Left lobe of liver (tissue), 2 donors: ENCODE data around the gene ANAPC5. TPM values are rescaled to one million over a fixed set of nuclear protein-coding genes. Genes with fewer than 3 reads are reported as not detected.
A peak's percentile ranks its signal among the peaks of the same experiment; 100 is the strongest.
"Not testable (repeated sequence)": the region's sequence is repeated elsewhere in the genome, so short reads cannot be mapped to it uniquely, and the experiment has no call there.

ENCODE experiments used
- ATAC-seq: fragments of 200-7000 bp; cut with Tn5 transposase; one replicate; pipeline ENCODE4 v1.9.1; 2020; ENCODE audit warnings: mild to moderate bottlenecking, moderate library complexity
- DNase-seq: peaks from one replicate; pipeline ENCODE4 v3.0.0-alpha.2; 2020; ENCODE audit warnings: low spot score
- total RNA-seq: library from RNA; stranded (reverse); gene quantifications from one replicate; pipeline ENCODE4 v1.2.1, GENCODE V29; 2021
- donor health status: DM: no; HTN: no; CAD: no; lungs with moderate emphysema.
- donor health status: DM: no; HTN: yes; CAD: no.

The ANAPC5 gene
- total RNA-seq, 1 donor from 2014 or later = 43.4 TPM

DNA sequence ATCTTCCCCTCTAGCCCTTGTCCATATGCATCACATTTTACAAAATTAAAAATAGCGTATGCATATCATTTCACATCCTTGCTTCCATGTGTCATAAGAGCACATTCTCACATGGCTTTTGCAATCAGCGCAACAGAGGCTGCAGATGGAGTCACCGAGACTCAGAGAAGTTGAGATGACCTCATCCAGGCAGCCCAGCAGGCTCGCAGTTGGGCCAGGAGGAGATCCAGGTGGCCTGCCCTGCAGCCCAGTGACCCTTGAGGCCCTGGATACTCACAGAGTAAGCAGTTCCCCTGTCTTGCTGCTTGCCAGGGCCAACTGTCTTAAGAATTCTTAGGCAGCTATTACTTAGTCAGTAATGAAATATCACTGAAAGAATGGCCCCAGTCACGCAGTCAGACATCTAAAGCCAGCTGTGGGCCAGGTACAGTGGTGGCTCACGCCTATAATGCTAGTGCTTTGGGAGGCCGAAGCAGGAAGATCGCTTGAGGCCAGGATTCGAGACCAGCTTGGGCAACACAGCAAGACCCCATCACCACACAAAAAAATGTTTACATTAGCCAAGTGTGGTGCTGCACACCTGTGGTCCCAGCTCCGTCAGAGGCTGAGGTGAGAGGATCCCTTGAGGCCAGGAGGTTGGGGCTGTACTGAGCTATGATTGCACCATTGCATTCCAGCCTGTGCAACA, 64.8 kb downstream of the ANAPC5 start:
- no peak for ATAC-seq
- DNase-seq = no peak

DNA sequence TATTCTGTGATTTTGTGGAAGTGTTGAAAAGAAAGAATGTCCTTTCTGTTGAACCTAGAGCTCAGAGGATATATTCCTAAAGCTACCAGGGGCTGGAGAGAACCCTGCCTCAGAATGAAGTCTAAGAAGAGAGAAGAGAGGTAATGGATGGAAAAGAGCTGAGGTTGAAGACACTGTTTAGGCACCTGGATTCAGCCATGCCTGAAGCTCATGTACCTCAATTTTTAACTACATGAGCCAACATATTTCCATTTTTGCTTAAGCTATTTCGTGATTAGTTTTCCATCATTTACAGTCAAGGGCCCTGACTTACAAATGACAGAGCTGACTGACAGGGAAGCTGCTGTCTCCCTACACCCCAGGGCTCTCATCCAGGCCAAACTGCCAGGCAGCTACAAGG, 66.4 kb downstream of the ANAPC5 start:
- DNase-seq = no peak
- no peak for ATAC-seq

DNA sequence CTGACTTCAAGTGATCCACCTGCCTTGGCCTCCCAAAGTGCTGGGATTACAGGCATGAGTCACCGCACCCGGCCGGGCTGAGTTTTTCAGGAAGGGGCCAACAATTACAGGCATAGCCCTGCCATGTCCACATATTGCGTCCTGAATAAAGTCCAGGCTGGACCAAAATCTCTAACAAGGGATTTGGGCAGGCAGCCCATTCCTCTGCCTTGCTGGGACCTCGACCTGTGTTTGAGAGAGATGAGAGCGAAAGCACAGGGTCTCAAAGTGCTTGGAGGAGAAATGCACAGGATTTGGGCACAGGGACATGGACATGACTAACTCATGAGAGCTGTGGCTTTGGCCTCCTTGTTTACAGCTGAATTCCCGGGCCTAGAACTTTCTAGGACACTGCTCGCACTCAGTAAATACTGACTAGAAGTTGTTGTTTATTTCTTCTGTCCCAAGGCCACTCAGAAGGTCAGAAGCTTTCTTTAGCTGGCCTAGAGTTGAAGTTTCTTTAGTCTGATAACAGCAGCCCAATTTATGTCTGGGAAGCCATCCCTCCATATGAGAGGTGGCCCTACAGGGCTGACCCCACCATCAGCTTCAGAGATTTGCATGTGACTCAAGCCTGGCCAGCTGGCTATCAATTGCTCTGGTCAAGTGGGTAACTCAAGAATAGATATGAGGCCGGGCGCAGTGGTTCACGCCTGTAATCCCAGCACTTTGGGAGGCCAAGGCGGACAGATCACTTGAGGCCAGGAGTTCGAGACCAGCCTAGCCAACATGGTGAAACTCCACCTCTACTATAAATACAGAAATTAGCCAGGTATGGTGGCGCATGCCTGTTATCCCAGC, 67.4 kb downstream of the ANAPC5 start:
- ATAC-seq (peak; percentile 81), DNase-seq (peak; percentile 85)

DNA sequence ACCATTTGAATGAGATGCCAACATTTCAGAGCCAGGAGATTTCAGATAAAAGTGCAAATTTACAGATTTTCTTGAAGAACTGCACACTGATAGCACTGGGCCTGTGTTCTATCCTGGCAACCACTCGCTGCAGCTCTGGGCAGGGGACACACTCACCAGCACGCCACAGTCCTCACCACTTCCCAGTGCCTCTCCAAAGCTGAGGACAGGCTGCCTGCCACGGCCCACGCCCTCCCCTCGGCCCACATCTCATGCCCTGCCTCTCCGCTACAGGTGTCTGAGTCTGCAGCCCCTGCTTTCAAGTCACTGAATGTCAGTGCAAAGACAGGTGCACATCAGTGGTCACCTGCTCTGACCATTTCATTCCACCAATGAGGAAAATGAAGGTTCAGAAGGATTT, 68.4 kb downstream of the ANAPC5 start:
- ATAC-seq (no peak), DNase-seq (no peak)

DNA sequence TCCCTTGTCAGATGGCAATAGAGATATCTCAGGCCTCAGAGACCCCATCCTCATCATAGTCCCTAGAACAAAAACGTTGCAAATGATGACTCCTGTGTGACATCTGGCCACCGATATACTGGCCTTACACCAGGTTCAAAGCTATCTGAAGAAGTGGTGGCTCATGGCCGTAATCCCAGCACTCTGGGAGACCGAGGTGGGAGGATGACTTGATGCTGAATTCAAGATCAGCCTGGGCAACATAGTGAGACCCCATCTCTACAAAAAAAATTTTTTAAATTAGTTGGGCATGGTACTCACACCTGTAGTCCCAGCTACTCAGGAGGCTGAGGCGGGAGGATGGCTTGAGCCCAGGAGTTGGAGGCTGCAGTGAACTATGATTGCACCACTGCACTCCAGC, 68.8 kb downstream of the ANAPC5 start:
- ATAC-seq (no peak), DNase-seq (no peak)

DNA sequence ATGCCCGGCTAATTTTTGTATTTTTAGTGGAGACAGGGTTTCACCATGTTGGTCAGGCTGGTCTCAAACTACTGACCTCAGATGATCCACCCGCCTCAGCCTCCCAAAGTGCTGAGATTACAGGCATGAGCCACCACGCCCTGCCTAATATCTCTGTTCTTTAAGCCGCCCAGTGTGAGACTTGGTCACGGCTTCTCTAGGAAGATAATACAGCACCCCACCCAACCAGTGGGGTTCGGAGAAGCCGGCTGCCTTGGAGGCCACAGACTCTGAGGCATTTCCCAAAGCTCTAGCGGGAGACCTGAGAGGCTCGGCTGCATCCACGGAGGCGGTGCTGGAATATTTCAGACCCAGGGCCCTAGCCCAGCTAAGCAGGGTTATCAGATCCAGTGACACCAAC, 69.3 kb downstream of the ANAPC5 start:
- not testable (repeated sequence) for DNase-seq, ATAC-seq

DNA sequence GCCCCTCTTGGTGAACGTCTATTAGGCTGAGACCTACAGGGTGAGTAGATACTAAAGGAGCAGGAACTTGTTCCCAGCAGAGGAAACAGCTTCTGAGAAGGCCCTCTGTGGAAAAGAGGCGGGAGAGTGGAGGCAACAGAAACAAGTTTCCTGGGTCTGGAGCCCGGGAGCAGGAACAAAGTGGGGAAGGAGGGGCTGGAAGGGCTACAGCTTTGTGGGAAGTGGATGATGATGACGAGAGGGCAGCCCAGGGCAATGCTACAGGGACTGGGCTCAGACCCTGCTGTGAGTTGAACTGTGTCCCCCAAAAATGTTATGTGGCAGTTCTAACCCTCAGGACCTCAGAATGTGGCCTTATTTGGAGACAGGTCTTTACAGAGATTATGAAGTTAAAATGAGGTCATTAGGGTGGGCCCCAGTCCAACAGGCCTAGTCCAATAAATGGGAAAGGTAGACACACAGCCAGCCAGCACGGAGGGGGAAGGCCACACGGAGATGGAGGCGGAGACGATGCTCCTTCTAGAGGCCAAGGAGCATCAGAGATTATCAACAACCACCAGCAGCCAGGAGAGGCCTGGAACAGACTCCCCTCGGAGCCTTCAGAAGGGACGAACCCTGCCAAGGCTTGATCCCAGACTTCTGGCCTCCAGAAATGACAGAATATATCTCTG, 70.0 kb downstream of the ANAPC5 start:
- DNase-seq = no peak

DNA sequence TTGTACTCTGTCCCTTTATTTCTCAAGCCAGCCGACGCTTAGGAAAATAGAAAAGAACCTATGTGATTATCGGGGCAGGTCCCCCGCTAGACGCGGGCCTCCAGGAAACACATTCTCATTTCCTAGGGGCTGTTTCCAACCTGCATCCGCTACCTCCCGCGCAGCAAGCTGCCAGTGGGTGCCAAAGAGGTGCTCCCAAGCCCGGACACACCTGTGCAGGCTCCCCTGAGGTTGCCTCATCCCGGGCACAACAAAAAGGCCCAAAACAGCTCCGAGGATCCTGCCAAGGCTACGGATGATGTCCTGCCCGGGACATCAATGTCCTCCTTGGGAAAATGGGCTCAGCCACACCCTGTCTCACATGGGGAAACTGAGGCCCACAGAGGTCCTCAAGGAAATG, 71.1 kb downstream of the ANAPC5 start:
- ATAC-seq, DNase-seq: not testable (repeated sequence)

More for the DNA sequence above, 70.0 kb downstream of the ANAPC5 start:
- no peak for ATAC-seq

DNA sequence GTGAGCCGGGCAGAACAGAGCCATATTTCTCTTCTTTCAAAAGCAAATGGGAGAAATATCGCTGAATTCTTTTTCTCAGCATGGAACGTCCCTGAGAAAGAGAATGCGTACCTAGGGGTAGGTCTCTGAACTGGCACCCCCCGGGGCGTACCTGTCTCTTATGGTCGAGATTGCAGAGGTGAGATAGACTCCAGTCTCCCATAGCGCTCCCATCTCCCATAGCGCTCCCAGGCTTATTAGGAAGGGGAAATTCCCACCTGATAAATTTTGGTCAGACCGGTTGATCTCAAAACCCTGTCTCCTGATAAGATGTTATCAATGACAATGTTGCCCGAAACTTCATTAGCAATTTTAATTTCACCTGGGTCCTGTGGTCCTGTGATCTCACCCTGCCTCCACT, 71.7 kb downstream of the ANAPC5 start:
- not testable (repeated sequence) for ATAC-seq, DNase-seq

DNA sequence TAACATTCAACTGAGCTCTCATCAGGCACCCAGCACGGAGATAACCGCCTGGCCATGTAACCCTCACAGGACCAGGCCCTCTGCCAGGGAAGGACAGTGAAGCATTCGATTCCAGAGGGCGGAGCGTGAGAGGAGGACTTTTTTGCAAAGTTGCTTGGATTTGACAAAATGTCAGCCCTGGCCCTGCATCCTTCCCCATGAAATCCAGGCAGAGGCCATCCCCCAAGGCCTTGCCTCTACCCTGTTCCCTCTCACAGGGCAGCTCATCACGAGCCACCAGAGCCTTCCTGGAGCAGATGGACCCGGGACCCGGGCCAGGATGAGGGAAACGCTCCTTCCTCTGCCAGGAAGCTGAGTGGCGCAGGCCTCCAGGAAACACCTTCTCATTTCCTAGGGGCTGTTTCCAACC, 72.7 kb downstream of the ANAPC5 start:
- DNase-seq (peak; percentile 72), ATAC-seq (peak; percentile 85)

DNA sequence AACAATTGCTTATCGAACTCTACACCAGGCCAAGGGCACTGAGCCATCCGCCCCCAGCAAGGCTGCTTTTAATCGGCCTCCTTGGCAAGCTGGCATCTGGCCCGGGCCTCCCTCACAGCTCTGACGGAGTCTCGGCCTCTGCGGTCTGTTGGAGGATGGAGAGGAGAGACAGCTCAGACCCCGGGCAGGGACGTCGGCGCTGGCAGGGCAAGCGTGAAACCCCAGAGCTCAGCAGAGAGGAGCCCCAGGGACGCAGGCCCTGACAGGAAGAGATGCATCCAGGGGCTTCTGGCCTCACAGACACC, 73.2 kb downstream of the ANAPC5 start:
- DNase-seq = no peak
- ATAC-seq = peak; percentile 29

DNA sequence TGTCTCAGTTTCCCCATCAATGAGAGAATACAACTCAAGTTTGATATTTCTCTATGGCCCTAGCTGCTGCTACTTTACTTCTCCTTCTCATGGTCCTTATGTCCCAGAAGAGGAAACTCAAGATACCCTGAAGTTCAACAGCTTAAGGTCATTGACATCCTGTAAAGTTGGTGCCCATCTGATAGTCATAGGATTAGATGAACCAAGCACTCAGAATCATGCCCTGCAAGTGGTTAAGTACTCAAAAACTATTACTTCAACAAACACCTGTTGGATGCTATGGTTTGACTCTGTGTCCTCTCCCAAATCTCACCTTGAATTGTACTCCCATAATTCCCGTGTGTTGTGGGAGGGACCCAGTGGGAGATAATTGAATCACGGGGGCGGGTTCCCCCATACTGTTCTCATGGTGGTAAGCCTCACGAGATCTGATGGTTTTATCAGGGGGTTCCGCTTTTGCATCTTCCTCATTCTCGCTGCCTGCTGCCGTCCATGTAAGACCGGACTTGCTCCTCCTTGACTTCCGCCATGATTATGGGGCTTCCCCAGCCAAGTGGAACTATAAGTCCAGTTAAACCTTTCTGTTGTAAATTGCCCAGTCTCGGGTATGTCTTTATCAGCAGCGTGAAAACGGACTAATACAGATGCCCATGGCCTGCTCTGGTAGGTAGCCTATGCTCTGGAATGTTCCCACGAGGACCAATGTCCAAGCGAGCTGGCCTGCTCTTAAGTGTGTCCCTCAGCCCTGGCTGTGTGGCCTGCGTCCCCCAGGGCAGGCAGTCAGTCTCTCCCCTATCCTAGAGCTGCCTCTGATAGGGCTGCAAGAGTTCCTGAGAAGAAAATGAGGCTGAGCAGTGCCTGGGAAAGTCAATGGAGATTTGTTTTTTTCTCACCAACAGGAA, 73.8 kb downstream of the ANAPC5 start:
- ATAC-seq = peak; percentile 15
- DNase-seq = no peak

DNA sequence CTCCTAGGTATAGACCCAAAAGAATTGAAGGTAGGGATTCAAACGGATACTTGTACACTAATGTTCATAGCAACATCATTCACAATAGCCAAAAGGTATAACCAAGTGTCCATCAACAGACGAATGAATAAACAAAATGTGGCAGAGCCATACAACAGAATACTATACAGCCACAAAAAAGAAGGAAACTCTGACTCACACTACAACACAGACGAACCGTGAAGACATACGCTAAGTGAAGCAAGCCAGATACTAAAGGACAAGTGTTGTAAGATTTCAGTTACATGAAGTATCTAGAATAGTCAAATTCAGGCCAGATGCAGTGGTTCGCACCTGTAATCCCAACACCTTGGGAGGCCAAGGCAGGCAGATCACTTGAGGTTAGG, 74.8 kb downstream of the ANAPC5 start:
- DNase-seq = no peak
- ATAC-seq = no peak

DNA sequence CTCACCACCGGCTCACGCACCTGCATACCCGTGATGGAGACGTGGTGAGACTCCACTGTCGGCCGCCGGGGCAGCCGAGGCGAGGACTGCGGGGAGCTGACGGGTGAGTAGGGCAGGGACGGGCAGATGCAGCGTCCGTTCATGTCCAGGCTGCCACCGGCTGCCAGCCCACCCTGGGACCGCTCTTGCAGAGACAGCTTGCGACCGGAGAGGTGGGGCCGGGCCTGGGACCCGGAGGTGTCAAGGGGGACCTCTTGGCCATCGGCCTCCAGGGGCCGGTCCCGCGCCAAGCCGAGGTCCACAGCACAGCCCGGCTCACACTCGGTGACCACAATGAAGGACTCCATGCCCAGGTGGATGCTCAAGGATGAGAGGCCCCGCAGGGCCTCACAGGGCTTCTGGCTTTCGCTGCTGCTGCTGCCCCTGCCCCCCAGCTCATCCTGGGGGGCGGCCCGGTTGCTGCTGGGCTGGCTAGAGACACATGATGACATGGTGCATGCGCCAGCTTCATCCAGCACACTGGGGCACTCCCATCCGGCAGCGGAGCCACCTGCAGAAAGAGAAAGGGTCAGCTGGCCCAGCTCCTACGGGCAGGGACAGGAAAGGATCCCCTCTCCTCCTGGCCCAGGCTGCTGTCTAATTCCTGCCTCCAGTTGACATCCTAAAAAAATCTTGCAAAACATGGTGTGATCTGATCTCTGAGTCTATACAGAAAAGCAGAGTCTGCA, 78.0 kb downstream of the ANAPC5 start:
- DNase-seq (no peak), ATAC-seq (no peak)

DNA sequence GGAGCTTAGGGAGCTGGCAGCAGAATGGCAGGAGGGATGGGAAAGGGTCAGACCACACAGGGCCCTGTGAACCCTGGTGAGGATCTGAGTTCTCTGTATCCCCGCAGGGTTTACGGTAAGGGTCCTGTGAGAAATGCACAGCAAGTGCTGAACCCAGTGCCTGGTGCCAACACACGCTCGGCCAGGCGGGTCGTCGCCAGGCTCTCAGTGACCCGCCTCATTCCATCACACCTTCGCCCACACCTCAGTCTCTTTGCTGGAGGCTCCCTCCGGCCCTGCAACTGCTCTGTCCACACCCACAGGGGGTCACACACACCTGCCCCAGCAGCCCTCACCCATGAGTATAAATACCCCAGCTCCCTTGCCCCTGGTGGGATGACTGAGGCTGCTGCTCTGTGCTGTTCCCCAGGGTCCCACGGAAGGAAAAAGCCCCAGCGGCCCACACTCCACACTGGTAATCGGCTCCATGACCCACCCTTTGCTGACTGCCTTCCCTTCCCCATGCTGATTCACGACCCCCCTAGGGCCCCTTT, 78.8 kb downstream of the ANAPC5 start:
- ATAC-seq (no peak), DNase-seq (no peak)

DNA sequence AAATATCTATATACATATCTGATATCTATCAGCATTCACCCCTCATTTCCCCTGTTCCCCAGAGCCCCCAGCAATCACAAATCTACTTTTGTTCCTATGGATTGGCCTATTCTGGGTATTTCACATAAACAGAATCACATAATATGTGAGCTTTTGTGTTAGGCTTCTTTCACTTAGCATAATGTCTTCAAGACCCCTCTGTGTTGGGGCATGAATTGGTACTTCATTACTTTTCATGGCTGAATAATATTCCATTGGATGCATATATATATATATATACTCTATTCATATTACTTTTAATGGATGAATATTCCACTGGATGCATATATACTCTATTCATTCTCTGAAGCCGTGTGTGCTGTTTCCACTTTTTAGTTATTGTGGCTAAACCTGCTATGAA, 84.4 kb downstream of the ANAPC5 start:
- DNase-seq (no peak), ATAC-seq (no peak)

DNA sequence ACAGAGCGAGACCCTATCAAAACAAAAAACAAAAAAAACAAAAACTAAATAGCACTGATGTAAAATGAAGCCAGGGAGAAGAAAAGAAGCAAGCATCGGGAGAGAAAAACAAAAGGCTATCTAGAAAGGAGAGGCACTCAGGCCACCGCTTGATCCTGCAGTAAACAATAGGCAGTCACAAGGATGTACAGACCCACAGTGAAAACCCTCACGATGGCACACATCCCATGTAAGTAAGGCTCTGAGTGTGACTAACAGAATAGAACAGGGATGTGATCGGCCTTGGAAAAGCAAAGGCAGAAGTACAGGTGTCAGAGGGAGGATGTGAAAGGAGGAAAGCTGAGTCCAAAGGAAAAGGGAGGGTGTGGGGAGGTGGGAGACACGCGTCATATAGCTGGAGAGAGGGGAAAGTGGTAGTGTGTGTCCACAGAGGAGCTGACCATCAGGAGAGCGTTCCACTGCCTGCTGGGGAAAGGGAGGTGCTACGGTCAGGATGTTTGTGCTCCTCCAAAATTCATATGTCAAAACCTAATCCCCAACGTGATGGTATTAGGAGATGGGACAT, 87.2 kb downstream of the ANAPC5 start:
- no peak for ATAC-seq

DNA sequence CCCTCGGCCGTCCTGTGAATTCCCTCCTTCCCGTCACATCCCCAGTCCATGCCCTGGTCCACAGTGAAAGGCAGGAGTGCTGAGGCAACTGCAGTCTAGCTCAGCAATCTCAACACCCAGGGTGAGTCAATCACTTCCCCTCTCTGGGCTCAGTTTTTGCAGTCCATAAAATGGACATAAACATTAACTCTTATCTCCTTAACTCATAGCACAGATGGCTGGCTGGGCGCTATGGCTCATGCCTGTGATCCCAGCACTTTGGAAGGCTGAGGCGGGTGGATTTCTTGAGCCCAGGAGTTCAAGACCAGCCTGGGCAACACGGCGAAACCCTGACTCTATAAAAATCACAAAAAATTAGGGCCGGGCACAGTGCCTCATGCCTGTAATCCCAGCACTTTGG, 88.1 kb downstream of the ANAPC5 start:
- no peak for DNase-seq
- no peak for ATAC-seq

More for the DNA sequence above, 87.2 kb downstream of the ANAPC5 start:
- DNase-seq = no peak

DNA sequence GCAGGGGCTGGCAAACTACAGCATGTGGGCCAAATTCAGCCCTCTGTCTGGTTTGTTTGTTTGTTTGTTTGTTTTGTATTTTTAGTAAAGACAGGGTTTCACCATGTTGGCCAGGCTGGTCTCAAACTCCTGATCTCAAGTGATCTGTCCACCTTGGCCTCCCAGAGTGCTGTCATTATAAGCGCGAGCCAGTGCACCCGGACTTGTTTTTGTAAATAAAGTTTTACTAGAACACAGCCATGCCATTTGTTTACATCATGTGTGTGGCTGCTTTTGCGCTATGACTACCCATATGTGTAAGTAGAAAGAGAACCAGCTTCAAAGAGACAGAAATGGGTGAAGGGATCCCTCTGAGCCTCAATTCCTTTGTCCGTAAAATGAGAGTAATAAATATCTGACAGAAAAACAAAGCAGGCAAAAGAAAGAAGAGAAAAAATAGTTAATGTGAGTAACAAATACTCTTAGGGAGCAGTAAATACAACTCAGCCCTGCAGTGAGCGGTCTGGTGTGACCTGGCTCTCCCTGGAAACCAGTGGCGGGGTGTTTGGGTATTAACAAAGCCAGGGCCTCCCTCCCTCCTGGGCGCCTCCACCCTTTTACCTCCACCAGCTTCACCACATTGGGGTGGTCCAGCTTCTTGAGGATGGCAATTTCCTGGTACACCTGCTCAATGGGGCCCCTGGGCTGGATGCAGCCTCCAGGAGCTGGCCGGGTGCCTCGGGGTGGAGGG, 88.8 kb downstream of the ANAPC5 start:
- no peak for ATAC-seq
- DNase-seq = no peak
